Activated T-helper 17 cell treated with anti-CD3 and anti-CD28 coated beads, Interleukin-2, amount 50 U/mL, for 72 hours (primary cell): Measurements from ENCODE around the gene RNH1. TPM values are rescaled to one million over a fixed set of nuclear protein-coding genes. Genes with fewer than 3 reads are reported as not detected.
"Not testable (repeated sequence)": the region's sequence is repeated elsewhere in the genome, so short reads cannot be mapped to it uniquely, and the experiment has no call there.

Experiments used
- ATAC-seq: fragments of 150-1000 bp; cut with Tn5 transposase; replicated peaks from 2 replicates; pipeline ENCODE4 v1.10.0; 2021; ENCODE audit warnings: mild to moderate bottlenecking, moderate library complexity
- H3K27ac Mint-ChIP-seq: one replicate; pipeline ENCODE4 v1.8.0; 2022; ENCODE audit warnings: mixed read lengths
- H3K27me3 Mint-ChIP-seq: one replicate; pipeline ENCODE4 v1.8.0; 2022; ENCODE audit warnings: mixed read lengths
- H3K36me3 Mint-ChIP-seq: one replicate; pipeline ENCODE4 v1.8.0; 2022; ENCODE audit warnings: low read depth, mild to moderate bottlenecking, mixed read lengths
- H3K4me1 Mint-ChIP-seq: one replicate; pipeline ENCODE4 v1.8.0; 2022; ENCODE audit warnings: mixed read lengths
- H3K4me3 Mint-ChIP-seq: one replicate; pipeline ENCODE4 v1.8.0; 2022; ENCODE audit warnings: mild to moderate bottlenecking, mixed read lengths
- H3K9me3 Mint-ChIP-seq: one replicate; pipeline ENCODE4 v1.8.0; 2022; ENCODE audit warnings: mixed read lengths
- total RNA-seq, 2 donors: library from RNA; stranded (reverse); gene quantifications; one replicate each; pipeline ENCODE4 v1.2.3, GENCODE V29; 2022

Gene RNH1
- total RNA-seq, 2 donors from 2014 or later: 88.4 to 126 TPM

DNA sequence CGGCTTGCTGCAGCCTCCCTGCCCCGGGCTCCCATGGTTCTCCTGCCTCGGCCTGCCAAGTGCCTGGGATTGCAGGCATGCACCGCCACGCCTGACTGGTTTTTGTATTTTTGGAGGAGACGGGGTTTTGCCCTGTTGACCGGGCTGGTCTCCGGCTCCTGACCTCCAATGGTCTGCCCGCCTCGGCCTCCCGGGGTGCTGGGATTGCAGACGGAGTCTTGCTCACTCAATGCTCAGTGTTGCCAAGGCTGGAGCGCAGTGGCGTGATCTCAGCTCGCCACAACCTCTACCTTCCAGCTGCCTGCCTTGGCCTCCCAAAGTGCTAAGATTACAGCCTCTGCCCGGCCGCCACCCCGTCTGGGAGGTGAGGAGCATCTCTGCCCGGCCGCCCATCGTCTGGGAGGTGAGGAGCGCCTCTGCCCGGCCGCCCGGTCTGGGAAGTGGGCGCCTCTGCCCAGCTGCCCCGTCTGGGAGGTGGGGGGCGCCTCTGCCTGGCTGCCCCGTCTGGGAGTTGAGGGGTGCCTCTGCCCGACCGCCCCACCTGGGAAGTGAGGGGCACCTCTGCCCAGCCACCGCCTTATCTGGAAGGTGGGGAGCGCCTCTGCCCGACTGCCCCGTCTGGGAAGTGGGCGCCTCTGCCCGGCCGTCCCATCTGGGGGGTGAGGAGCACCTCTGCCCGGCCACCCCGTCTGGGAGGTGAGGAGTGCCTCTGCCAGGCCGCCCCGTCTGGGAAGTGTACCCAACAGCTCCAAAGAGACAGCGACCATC lies 10.1 kb upstream of the RNH1 start:
- not testable (repeated sequence) for H3K27me3 Mint-ChIP-seq, H3K4me1 Mint-ChIP-seq, H3K9me3 Mint-ChIP-seq, ATAC-seq, H3K4me3 Mint-ChIP-seq, H3K27ac Mint-ChIP-seq
- H3K36me3 Mint-ChIP-seq: peaks cover 19% of the 10 kb centered on the region

DNA sequence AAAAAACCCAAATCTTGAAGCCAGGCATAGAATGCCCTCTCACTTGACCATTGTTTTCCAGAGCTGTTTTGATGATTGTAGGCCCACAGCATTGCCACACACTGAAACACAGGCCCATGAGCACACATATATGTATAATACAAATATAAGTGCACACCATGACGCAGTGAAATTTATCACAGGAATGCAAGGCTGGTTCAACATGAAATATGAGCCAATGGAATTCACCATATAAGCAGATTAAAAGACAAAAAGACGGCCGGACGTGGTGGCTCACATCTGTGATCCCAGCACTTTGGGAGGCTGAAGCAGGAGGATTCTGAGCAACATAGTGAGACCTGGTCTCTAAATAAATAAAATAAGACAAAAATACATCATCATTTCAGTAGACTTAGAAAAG lies 9.4 kb upstream of the RNH1 start:
- Mint-ChIP-seq H3K4me3 (no peak overlapping the region), H3K36me3 (peaks cover 23% of the 10 kb centered on the region), H3K27ac (no peak overlapping the region), H3K9me3 (peaks cover 4% of the 10 kb centered on the region), H3K27me3 (no peaks in the 10 kb centered on the region), H3K4me1 (peaks cover 4% of the 10 kb centered on the region)
- ATAC-seq: no peak

DNA sequence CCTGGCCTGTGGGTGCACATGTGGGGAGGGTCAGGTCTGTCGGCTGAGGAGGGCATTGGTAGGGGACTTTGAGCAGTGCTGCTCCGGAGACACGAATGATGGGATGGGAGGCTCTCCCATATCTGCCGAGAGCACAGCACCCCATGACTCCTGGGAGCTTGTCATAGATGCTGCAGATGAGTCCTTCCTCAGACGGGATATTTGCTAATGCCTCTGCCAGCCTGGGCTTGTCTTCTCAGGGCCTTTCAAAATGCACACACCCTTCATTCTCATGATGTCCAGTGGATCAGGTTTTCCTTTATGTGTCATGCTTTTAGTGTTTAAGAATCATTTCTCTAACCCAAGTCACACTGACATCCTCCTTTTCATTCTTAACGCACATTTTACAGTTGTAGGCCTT lies 8.1 kb upstream of the RNH1 start:
- Mint-ChIP-seq H3K9me3 (peaks cover 4% of the 10 kb centered on the region), H3K36me3 (peaks cover 32% of the 10 kb centered on the region), H3K4me3 (no peak overlapping the region), H3K27me3 (no peaks in the 10 kb centered on the region), H3K27ac (no peak overlapping the region), H3K4me1 (peaks cover 4% of the 10 kb centered on the region)
- no peak for ATAC-seq

DNA sequence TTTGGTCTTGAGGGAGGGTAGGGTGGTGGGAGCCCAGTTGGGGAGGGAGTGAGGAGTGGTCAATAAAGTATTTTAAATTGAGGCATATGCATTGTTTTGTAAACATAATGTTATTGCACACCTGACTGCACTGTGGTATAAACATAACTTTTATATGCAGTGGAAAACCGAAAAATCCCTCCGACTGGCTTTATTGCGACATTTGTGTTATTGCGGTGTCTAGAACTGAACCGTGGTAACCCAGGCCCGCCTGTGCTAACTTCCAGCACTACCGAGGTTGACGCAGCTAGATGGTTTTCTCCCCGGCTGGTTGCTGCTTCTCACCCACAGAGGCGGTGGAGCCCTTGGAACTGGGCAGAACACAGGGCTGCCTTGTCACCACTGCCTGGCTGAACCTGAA lies 7.6 kb upstream of the RNH1 start:
- H3K4me3 Mint-ChIP-seq: no peak overlapping the region
- no peak for ATAC-seq
- H3K27ac Mint-ChIP-seq: no peak overlapping the region
- H3K4me1 Mint-ChIP-seq: peaks cover 4% of the 10 kb centered on the region
- H3K36me3 Mint-ChIP-seq: peaks cover 37% of the 10 kb centered on the region
- H3K27me3 Mint-ChIP-seq: no peaks in the 10 kb centered on the region
- H3K9me3 Mint-ChIP-seq: peaks cover 4% of the 10 kb centered on the region

DNA sequence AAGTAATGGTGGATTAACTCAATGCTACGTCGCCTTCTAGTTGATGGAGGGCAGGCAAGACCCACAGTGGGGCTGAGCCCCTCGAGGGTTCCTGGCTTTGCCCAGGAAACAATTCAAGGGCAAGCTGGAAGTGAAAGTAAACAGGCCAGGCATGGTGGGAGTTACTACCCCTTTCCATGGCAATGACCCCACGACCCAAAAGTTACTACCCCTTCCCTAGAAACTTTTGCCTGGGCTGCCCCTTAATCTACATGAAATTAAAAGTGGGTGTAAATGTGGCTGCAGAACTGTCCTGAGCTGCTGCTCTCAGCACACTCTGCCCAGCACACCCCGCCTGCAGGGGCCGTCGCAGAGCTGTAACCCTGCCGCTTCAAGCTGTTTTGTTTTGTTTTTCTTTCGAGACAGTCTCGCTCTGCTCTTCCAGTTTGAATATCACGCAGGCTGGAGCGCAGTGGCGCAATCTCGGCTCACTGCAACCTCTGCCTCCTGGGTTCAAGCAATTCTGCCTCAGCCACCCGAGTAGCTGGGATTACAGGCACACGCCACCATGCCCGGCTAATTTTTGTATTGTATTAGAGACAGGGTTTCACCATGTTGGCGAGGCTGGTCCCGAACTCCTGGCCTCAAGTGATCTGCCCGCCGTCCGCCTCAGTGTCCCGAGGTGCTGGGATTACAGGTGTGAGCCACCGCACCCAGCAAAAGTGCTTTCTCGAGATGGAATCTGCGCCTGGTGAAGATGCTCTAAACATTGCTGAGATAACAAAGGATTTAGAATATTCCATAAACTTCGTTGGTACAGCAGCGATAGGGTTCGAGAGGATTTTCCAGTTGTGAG lies 5.9 kb upstream of the RNH1 start:
- no peaks in the 10 kb centered on the region for H3K4me1 Mint-ChIP-seq
- no peak for ATAC-seq
- H3K27me3 Mint-ChIP-seq: no peaks in the 10 kb centered on the region
- H3K9me3 Mint-ChIP-seq: peaks cover 4% of the 10 kb centered on the region
- peak overlapping the region; percentile 43 for H3K27ac Mint-ChIP-seq
- no peak overlapping the region for H3K4me3 Mint-ChIP-seq
- H3K36me3 Mint-ChIP-seq: peaks cover 52% of the 10 kb centered on the region

GRCh38 chr11:508956-509355 lies 1.9 kb upstream of the RNH1 start:
- H3K27ac Mint-ChIP-seq: no peak overlapping the region
- H3K9me3 Mint-ChIP-seq: no peaks in the 10 kb centered on the region
- no peak overlapping the region for H3K4me3 Mint-ChIP-seq
- H3K36me3 Mint-ChIP-seq: peaks cover 65% of the 10 kb centered on the region
- no peaks in the 10 kb centered on the region for H3K27me3 Mint-ChIP-seq
- ATAC-seq: no peak
- H3K4me1 Mint-ChIP-seq: no peaks in the 10 kb centered on the region

DNA sequence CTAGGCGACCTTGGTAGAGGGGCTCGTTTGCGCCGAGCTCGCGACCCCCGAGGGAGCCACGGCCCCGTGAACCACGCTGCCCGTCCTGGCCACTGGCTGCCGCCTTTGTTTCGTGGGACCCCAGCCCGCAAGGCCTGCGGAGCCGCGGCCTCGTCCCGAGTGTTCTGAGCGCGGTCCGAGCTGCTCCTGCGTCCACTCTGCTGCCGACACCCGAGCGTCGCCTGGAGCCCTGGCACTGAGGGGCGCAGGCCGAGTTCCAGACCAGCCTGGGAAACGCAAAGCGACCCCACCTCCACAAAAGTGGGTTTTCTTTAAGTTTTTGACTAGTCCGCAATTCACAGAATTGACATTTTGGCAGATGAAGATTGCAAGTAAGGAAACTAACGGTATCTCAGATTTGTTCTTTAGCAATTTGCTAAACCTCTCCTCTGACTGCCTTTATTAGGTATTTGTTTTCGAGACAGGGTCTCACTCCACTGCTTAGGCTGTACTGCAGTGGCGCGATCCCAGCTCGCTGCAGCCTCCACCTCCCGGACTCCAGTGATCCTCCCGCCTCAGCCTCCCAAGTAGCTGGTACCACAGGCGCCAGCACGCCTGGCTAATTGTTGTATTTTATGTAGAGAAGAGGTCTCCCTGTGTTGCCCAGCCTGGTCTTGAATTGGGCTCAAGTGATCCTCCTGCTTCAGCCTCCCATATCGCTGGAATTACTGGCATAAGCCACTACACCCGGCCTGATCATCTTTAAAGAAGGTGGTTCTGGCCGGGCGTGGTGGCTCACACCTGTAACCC lies 879 bp upstream of the RNH1 start:
- Mint-ChIP-seq H3K4me3 (peak overlapping the region; percentile 94), H3K27me3 (no peaks in the 10 kb centered on the region), H3K9me3 (no peaks in the 10 kb centered on the region), H3K4me1 (no peaks in the 10 kb centered on the region), H3K36me3 (peaks cover 59% of the 10 kb centered on the region), H3K27ac (peak overlapping the region; percentile 65)
- ATAC-seq: no peak

DNA sequence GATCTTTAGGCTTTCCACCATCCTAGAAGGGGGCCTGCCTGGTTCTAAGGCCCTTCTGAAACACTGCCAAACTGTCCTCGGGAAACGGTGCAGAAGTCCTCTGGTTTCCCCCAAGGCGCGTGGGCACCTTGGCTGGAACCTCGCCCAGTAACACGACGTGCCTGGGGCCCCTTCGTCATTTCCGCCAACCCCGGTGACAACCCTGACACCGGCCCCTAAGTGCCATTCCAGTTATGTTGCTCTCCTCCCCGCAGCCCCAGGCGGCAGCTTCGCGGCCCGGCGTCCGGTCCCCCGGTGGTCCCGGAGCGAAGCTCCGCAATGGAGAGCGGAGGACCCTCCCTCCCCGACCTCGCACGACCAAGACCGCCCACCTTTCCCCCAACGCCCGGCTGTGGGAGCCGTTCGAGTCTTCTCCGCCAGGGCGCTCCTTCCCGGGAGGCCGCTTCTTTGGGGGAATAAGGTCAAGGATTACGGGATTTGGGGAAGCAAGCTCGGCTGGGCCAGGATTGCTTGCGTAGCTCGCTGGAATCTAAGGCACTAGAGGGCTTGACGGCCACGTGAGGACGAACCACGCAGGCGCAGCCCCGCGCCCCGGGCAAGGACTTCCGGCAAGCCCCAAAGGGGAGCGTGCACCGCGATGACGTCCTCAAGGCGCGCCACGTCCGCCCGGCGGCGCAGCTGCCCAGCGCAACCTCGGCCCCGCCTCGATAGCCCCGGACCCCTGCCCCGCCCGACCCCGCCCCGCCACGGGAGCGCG lies 626 bp downstream of the RNH1 start:
- Mint-ChIP-seq H3K27ac (peak overlapping the region; percentile 98), H3K9me3 (no peaks in the 10 kb centered on the region), H3K4me3 (peak overlapping the region; percentile 94), H3K27me3 (no peaks in the 10 kb centered on the region), H3K4me1 (no peaks in the 10 kb centered on the region), H3K36me3 (peaks cover 55% of the 10 kb centered on the region)
- peak; percentile 83 for ATAC-seq

- H3K27ac Mint-ChIP-seq: no peak overlapping the region
- no peak for ATAC-seq
- H3K27me3 Mint-ChIP-seq: no peaks in the 10 kb centered on the region
- no peaks in the 10 kb centered on the region for H3K9me3 Mint-ChIP-seq
- H3K4me1 Mint-ChIP-seq: no peaks in the 10 kb centered on the region
- H3K36me3 Mint-ChIP-seq: peaks cover 57% of the 10 kb centered on the region
- peak overlapping the region; percentile 94 for H3K4me3 Mint-ChIP-seq
These were observed 2.1 kb downstream of the RNH1 start for GRCh38 chr11:504994-505344.

GRCh38 chr11:504053-504993 lies 2.7 kb downstream of the RNH1 start:
- H3K36me3 Mint-ChIP-seq: peaks cover 58% of the 10 kb centered on the region
- H3K27ac Mint-ChIP-seq: peak overlapping the region; percentile 63
- no peaks in the 10 kb centered on the region for H3K4me1 Mint-ChIP-seq
- no peaks in the 10 kb centered on the region for H3K9me3 Mint-ChIP-seq
- no peak for ATAC-seq
- peak overlapping the region; percentile 94 for H3K4me3 Mint-ChIP-seq
- H3K27me3 Mint-ChIP-seq: no peaks in the 10 kb centered on the region

DNA sequence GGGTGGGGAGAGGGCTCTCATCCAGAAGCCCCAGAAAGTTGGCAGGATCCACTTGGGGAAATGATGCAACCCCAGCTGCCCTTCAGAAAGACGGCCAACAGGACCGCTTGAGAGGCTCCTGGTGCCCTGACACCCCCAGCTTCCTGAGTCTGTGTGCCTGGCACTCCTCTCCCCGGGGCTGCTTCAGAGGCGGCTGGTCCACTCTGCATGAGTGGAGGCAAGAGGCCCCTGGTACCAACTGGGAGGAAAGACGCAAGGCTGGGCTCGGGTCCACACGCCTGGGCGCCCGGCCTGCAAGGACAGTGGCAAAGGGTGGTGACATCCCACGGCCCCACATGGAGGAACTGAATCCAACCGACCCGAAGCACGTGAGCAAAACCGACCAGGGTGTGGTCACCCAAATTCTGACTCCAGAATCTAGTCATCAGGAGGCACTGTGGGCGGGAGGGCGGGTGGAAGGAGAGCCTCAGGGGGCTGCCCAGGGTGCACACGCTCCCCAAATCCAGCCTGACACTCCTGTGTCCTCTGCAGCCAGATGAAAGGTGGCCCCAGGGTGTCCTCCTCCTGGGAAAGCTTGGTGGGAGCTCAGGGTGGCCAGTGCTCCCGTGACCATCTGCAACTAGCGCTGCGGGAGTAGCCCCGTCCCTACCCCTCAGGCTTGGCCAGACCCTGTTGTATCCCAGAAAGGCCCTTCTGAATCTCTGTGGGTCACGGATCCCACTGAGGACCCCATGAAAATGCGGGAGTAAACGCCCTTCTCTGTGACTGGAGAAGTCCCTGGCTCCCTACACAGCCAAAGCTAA lies 3.7 kb downstream of the RNH1 start:
- Mint-ChIP-seq H3K9me3 (no peaks in the 10 kb centered on the region), H3K36me3 (peaks cover 55% of the 10 kb centered on the region), H3K27ac (peak overlapping the region; percentile 63), H3K4me1 (no peaks in the 10 kb centered on the region), H3K27me3 (no peaks in the 10 kb centered on the region), H3K4me3 (peak overlapping the region; percentile 94)
- no peak for ATAC-seq

GRCh38 chr11:502288-503178 lies 4.5 kb downstream of the RNH1 start:
- Mint-ChIP-seq H3K36me3 (peaks cover 59% of the 10 kb centered on the region), H3K4me3 (peak overlapping the region; percentile 94), H3K9me3 (no peaks in the 10 kb centered on the region), H3K4me1 (peaks cover 2% of the 10 kb centered on the region), H3K27ac (peak overlapping the region; percentile 63), H3K27me3 (no peaks in the 10 kb centered on the region)
- no peak for ATAC-seq
